GM19324 (cell line): ENCODE data around the gene RAB41.
"Not testable (repeated sequence)": the region's sequence is repeated elsewhere in the genome, so short reads cannot be mapped to it uniquely, and the experiment has no call there.

Source experiments
- ATAC-seq: cut with Tn5 transposase; IDR thresholded peaks from one replicate; pipeline ENCODE4 v1.9.1; 2021; ENCODE audit warnings: mild to moderate bottlenecking, moderate library complexity; ENCODE audit not compliant: unreplicated experiment, low FRiP score

Gene RAB41

DNA sequence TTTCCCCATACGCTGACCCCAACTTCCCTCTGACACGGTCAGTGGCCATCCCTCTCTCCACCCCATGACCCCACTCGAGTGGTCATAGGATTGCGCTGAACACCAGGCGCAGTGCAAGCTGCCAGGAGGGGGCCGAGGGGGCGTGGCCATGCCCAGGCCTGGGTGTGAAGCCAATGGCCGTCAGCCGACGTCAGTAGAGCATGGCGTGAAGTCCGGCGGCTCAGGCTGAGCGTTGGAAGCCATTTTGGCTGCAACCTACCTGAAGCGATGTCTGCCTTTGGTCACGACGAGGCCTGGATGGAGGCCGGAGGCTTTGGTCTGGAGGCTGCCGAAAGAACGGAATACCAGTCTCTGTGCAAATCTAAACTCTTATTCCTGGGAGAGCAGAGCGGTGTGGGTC is at the start of gene RAB41:
Gene RAB41 (plus strand): TSS at position 222 of the 400 bp plus-strand sequence. CDS start 46 bp downstream, at position 268.
- no peak for ATAC-seq

DNA sequence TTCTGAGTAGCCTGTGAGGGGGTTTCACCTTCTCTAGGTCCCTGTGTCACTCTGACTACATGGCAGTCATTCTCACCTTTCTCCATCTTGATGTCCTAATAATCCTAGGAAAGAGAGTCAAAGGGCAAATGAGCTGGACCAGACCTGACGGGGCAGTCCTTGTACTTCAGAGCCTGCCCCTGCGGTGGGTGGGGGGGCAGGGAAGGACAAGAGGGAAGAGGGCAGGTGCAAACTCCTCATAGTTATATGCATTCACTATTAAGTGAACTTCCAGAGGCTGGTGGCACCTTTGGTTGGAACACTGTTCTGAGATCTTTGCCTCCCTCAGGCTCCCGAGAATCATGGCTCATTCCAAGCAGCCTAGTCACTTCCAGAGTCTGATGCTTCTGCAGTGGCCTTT is 47.6 kb upstream of the RAB41 start, which contains the start of gene AWAT1:
Gene AWAT1 (plus strand): TSS at position 301 of the 400 bp plus-strand sequence. CDS start 41 bp downstream, at position 342.
- ATAC-seq = no peak

GRCh38 chrX:70240751-70241150 is 41.2 kb upstream of the RAB41 start:
- no peak for ATAC-seq

DNA sequence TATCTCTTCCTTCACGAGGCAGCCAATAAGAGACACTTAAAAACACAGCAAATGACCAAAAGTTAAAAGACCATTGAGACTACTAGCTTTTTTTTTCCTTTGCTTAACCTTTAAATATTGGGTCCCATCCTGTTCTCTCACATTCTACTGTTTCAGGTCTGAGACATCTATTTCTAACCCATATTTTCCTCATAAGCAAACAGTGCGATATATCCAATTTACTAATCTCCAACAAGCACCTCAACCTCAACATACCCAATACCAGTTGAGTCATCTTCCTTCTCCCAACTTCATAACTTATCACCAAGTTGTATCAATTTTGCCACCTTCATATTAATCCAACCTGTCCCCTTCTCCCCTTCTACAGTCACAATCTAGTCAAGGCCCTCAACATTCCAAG is 40.5 kb upstream of the RAB41 start:
- ATAC-seq = no peak

DNA sequence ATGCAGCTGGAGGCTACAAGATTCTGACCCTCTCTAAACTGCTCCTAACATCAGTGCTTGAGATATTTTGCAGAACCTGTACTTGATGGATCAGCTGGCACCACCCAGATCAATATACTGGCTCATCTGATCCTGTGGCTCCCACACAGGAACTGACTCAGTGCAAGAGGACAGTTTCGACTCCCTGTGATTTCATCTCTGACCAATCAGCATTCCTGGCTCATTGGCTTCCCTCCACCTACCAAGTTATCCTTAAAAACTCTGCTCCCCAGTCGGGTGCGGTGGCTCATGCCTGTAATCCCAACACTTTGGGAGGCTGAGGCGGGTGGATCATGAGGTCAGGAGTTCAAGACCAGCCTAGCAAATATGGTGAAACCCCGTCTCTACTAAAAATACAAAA is 38.4 kb upstream of the RAB41 start:
- not testable (repeated sequence) for ATAC-seq

GRCh38 chrX:70244881-70245280 is 37.1 kb upstream of the RAB41 start:
- ATAC-seq = no peak

DNA sequence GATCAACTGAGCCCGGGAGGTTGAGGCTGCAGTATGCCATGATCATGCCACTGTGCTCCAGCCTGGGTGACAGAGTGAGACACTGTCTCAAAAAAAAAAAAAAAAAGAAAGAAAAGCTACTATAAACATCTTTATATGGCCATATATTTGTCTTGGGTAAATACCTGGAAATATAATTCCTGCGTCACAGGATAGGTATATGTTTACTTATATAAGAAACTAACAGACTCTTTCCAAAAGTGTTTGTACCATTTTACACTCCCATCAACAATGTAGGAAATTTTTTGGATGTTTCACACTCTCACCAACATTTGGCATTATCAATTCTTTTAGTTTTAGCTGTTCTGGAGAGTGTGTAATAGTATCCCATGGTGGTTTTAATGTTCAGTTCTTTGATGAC is 34.7 kb upstream of the RAB41 start:
- no peak for ATAC-seq

DNA sequence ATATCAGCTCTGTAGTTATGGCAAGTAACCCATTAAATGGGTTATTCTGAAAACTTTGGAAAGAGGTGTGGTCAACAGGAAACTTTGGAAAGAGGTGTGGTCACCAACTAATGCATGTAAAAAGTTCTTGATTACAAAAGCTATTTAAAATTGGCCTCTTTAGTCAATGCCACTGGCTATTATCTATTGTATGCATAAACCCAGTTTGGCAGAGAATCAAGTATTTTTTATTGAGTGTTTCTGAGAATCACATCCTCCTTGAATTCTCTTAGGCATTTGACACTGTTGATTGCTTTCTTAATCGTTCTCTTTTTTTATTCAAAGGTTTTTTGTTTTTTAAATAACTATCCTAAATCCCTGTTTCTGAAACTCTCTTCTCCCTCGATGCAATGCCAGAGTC is 29.5 kb upstream of the RAB41 start:
- no peak for ATAC-seq

GRCh38 chrX:70253377-70254062 is 28.5 kb upstream of the RAB41 start:
- no peak for ATAC-seq

DNA sequence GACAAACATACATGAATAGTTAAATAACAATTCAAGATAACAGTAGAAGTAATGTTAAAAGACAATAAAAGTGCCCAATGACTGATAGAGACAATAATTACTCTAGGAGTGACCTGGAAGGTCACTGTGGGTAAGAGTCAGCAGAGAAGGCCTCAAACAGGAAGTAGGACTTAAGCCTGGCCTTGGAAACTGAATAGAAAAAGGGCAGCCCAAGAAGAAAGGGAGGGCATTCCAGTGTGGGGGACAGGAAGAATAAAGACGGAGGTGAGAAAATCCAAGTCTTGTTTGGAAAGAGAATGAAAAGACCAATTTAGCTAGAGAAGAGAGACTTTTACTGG is 27.9 kb upstream of the RAB41 start:
- ATAC-seq = no peak

- no peak for ATAC-seq
Observed at GRCh38 chrX:70254909-70255308, 27.1 kb upstream of the RAB41 start.

DNA sequence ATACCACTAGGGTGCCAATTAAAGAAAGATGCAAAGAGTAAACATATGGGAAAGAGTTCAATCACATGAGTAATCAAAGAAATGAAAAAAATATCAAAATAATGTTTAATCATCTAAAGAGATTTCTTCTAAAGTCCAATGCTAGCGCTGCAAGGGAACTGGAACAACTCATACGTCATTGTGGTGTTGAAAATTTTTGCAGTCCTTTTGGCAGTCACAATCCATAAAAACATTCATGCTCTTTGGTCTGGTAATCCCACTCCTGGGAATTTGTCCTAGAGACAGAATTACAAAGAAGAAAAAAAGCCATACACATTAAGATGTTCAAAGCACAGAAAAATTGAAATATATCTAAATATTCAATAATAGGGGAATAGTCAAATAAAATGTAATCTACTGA is 26.5 kb upstream of the RAB41 start:
- no peak for ATAC-seq

DNA sequence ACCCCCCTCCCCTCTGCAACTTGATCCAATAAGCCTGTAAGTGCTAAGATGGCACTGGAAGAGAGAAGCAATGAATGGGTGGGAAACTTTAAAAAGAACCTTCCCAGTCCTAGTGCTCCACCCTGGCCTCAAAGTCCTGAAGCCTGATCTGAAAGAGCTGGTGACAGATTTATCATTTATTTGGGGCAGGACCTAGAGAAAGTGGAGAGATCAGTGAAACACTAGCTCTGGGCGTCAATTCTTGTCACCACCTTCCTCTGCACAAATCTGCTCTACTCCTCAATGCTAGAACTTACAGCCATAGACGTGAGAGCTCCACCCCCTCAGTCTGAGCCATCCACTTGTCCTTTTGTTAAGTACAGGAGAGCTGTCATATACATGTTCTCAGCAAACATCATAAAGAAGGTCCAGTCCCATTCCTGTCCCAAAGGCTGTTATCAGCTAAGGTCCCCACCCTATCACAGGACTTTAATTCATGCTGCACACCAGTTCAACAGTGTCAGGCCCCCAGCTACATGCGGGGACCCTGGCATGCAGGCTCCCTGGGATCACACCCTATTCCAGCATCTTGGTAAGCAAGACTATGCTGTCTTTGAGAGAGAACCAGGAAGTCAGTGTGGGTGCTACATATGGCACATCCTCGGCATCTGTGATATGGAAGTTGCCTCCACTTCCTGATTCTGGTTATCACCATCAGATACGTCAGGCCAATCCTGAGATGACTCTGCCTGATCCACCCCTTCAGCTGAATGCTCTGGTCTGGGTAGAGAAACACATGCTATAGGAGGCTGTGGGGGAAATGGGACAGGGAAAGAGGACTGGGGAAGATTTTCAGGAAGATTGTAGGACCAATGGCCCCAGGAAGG is 24.3 kb upstream of the RAB41 start:
- ATAC-seq = no peak

DNA sequence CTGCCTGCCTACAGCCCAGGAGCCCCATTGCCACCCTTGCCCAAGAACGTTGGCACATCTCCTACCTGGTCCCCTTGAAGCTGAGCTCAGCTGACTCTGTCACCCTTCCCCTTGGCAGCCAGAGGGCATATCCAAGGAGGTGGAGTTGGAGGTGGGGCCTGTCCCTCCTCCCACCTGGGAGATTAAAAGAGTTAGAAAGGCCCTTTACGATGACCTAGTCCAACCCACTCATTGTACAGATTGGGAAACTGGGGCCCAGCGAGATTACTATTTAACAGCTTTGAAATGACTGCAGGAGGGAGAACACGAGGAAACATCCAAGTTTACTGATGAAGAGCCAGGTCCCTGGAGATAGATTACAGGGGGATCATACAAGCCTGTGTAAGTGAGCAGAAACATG is 21.9 kb upstream of the RAB41 start, which contains the start of gene P2RY4:
Gene P2RY4 (minus strand): TSS at position 101 of the 400 bp plus-strand sequence. CDS start 580 bp downstream, outside the sequence.
- no peak for ATAC-seq

GRCh38 chrX:70262952-70263567 is 18.9 kb upstream of the RAB41 start:
- no peak for ATAC-seq

GRCh38 chrX:70264784-70265183 is 17.2 kb upstream of the RAB41 start:
- no peak for ATAC-seq

- ATAC-seq = no peak
Observed at GRCh38 chrX:70268034-70268433, 13.9 kb upstream of the RAB41 start, which contains the start of gene ARR3. Gene ARR3 (plus strand): TSS chrX:70268334. CDS start chrX:70269386, 1,052 bp downstream.

DNA sequence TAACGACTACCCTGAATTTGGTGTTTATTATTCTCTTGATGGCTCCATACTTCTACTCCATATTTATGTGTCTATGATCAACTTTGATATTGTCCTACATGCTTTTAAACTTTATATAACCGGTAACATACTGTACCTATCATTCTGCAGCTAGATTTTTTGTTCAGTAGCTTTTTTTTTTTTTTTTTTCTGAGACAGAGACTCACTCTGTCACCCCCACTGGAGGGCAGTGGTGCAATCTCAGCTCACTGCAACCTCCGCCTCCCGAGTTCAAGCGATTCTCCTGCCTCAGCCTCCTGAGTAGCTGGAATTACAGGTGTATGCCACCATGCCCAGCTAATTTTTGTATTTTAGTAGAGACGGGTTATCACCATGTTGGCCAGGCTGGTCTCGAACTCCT is 7.9 kb upstream of the RAB41 start:
- not testable (repeated sequence) for ATAC-seq

- no peak for ATAC-seq
Observed at GRCh38 chrX:70279081-70279480, 2.9 kb upstream of the RAB41 start.

- no peak for ATAC-seq
Observed at GRCh38 chrX:70280573-70280972, 1.4 kb upstream of the RAB41 start.

DNA sequence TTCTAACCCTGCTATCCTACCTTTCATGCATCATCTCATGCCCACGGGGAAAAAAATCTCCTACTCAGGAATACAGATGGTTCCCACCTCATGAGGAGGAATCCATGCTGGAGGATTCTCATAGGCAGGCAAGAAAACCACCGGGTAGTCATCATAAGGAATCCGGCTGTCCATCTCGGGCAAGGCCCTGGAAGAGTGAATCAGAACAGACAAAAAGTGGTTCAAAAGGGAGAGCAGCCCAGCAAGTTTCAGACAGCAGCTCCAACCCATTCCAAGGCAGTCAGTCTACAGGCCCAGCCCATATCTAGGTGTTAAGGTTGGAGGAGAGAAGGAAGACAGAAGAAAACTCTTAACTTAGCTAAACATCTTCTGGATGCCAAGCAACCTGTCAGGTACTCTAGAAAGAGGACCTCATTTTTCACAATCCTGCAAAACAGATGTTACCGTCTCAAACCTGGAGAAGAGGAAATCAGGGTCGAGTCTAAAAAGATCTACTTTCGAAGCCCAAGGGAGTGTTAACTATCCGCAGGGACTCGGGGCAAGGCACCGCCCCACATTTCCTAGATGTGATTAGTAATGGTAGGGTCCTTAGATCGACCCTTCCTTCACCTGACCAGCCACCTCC is 7.3 kb downstream of the RAB41 start:
- no peak for ATAC-seq
